DMS53 (cell line): ENCODE data around the gene SOCS6.
A peak's percentile ranks its signal among the peaks of the same experiment; 100 is the strongest.
"Not testable (repeated sequence)": the region's sequence is repeated elsewhere in the genome, so short reads cannot be mapped to it uniquely, and the experiment has no call there.

Experiments
- DNase-seq: peaks from one replicate; lab custom pipeline; 2025; lab: John Stamatoyannopoulos, UW

Gene SOCS6

DNA sequence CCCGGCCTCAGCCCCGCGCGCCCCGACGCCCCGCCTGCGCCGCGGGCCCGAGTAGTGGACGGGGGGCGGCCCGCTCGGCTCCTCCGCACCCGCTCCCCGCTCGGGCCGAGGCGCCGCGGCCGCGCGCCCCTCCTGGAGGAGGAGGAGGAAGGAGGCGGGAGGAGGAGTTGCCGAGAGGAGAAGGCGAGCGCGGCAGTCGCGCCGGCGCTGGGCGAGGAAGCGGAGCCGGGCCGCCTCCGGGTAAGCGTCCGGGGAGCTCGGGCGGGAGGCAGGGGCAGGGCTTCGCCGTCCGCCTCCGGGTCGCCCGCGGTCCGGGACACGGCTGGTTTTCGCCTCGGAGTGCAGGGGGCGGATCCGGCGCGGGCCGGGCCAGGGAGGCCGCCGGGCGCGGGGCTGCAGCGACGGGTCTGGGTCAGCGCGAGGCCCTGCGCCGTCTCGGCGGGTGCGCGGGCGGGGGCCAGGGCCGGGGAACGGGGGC, at the start of gene SOCS6:
SOCS6 (plus strand) TSS at position 195 of the 478 bp plus-strand sequence. CDS start 35,624 bp downstream, outside the sequence.
- peak; percentile 89 for DNase-seq

- DNase-seq, result no peak
These were observed 45.5 kb upstream of the SOCS6 start for GRCh38 chr18:70243131-70243929.

DNA sequence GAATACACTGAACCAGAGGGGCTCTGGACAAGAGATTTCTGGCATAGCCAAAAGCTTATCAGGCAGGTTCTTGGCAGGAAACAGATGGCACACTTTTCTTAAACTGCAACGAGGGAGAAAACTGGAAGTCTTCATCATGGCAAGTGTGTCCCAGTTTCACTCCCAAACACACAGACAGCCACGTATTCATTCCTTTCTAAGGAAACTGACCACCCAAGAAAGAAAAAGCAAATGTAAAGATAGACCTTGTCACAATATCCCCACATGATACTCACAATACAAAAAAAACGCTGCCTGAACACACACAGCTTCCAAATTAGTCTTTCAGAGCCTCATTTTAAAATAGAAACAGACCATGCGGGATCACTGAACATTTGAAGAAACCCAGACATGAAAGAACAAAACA, 42.8 kb upstream of the SOCS6 start:
- no peak for DNase-seq

DNA sequence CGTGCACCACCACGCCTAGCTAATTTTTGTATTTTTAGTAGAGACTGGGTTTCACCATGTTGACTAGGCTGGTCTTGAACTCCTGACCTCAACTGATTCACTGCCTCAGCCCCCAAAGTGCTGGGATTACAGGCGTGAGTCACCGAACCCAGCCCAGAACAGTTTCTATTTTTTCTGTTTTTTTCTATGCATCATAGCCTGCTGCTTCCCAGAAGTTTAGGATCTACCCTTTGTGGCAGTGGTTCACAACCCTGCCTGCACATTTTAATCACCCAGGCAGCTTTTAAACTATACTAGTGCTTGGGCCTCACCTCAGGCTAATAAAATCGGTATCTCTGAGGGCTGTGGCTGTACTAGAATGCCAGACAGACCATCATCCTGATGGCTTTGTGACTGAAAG, 39.7 kb upstream of the SOCS6 start:
- no peak for DNase-seq

GRCh38 chr18:70249861-70250260, 39.0 kb upstream of the SOCS6 start:
- not testable (repeated sequence) for DNase-seq

DNA sequence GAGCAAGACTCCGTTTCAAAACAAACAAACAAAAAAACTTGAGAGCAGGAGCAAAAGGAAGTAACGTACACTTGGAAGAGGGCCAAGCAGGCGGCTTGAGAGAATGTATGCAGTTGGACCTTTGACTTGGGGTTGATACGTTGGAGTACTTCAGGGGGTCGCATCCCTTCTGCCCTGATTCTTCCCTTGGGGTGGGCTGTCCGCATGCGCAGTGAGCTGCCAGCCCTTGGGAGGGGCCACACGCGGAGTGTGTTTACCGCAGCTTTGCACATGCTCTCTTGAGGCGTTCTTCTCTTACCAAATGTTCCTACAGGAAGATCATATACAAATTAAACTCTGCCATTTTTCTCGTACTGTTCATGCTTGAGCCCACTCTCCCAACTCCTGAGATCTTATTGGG, 38.1 kb upstream of the SOCS6 start:
- peak; percentile 94 for DNase-seq

DNA sequence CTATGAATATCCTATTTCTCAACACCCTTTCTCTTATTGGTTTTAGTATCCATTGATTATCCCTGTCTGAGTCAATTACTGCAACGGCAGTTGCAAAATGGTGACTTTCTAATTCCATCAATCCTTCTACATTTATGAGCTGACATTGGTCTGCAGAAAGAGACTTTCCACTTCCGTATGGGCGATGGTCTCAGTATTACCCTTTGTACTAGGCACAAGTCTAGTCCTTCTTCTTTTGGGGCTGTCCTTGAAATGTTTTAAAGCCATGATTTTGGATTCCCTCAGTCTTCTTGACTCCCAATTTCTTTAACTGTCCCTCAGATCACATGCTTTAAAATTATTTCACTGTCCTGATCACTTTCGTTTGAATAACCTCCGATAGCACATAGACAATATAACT, 32.7 kb upstream of the SOCS6 start:
- DNase-seq, result no peak

- DNase-seq, result no peak
These were observed 31.9 kb upstream of the SOCS6 start for GRCh38 chr18:70256994-70257393.

DNA sequence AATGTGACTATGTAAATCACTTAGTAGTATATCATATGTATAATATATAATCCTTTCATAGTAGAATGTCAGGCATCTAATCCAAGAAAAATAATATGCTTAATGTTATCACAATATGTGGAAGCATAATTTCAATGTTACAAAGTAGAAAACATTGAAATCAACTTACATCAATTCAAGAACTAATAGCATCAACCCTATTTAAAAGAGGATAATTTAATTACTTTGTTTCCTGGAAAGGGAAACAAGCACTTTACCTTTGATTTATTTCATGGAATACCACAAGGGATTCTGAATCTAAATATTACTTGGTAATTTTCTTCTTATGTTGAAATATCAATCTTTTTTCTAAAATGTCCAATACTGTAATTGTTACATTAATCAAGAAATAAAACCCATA, 30.6 kb upstream of the SOCS6 start:
- no peak for DNase-seq

DNA sequence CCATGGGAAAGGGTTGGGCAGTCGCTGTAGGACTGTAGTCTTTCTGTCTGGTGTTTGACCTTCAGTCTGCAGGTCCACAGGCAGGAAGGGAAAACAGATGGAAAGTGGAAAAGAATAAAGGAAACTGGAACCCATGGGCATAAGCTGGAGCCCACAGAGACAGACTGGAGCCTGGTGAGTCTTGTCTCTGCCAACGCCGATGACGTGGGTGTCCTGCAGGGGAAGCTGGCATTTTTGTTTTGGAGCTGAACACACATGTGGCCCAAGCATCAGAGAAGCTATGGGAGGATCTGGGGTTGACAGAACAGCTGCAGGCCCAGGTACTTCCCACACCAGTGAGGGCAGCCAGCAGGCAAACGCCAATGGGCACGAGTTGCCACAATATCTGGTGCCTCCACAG, 28.2 kb upstream of the SOCS6 start:
- no peak for DNase-seq

GRCh38 chr18:70261141-70261788, 27.6 kb upstream of the SOCS6 start:
- DNase-seq, result no peak

DNA sequence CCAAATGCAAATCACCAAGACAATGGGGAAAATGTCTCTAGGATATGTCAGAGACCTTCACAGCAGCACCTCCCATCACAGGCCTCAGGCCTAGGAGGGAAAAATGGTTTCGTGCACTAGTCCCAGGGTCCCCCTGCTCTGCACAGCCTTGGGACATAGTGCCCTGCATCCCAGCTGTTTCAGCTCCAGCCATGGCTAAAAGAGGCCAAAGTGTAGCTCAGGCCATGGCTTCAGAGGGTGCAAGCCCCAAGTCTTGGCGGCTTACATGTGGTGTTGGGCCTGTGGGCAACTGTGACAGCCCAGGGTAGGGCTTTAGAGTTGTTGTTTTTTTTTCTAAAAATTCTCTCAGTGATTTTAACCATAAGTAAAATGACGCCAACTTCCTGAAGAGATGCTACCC, 25.5 kb upstream of the SOCS6 start:
- DNase-seq, result no peak

GRCh38 chr18:70271742-70272141, 17.1 kb upstream of the SOCS6 start:
- DNase-seq, result no peak

- no peak for DNase-seq
These were observed 15.8 kb upstream of the SOCS6 start for GRCh38 chr18:70273021-70273420.

DNA sequence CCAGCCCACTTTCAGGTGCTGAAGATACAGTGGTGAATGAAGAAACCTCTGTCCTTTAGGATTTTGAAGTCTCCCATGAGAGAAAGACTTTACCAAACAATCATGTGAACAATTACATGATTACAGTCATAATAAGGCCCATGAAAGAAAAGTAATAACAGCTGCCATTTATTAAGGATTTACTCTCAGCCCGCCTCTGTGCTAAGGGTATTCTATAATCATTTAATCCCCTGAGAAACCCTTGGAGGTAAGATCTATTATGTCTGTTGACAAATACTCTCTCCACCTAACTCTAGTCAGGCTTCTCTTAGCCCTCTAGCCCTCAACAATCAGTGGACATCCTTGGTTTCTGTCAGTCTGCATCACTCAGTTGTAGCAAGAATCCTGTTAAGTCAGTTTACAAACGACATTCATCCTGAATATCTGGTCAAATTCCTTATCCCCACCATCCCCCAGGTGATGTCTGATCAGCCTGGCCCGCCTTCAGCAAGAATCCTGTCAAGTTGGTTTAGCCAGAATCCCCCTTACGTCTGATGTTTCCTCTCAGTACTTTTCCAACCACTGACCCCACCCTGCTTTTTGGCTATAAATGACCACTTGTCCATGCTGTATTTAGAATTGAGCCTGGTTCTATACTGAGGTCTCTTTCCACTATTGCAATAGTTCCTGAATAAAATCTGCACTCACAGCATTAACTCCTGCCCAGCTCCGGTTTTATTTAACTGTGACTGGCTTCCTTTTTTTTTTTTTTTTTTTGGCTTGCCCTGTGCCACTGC, 12.2 kb upstream of the SOCS6 start:
- DNase-seq, result no peak

DNA sequence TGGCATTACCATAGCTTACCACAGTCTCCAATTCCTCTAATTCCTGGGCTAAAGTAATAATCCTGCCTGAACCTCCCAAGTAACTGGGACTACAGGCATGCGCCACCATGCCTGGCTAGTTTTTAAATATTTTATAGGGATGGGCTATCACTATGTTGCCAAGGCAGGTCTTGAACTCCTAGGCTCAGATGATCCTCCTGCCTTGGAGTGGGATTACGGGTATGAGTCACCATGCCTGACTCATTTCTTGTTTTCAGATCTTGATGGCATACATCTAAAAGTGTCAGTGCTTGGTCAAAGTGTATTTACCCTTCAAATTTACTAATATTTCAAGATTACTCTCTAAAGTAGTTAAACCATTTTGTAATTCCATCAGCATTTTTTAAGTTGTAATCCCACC, 9.4 kb upstream of the SOCS6 start:
- peak; percentile 16 for DNase-seq

DNA sequence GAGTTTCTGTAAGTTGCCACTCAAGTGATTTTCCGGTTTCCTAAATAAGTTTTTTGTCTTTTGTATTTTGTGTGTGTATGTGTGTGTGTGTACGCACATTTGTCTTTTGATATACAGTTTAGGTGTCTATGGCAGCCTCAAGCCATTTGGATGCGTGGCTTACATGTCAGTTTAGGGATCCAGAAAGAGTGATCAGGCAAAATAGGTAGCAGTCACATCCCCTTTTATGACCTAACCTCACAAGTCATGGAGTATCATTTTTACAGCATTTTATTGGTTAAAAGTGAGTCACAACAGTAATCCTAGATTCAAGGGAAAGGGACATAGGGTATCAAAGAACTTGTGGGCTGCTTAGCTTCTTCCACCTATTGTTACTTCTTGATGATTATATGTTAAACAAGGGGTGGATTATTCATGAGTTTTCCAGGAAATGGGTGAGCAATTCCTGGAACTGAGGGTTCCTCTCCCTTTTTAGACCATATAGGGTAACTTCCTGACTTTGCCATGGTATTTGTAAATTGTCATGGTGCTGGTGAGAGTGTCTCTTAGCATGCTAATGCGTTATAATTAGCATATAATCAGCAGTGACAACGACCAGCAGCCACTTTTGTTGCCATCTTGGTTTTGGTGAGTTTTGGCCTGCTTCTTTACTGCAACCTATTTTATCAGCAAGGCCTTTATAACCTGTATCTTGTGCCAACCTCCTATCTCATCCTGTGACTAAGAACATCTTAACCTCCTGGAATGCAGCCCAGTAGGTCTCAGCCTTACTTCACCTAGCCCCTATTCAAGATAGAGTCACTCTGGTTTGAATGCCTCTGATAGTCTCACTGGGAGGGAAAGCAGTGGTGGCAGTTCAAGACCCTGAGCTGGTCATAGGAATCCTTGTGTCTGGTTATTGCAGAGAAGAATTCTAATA, 8.6 kb upstream of the SOCS6 start:
- DNase-seq, result peak; percentile 27

- DNase-seq, result no peak
These were observed 3.7 kb upstream of the SOCS6 start for GRCh38 chr18:70284976-70285620.

DNA sequence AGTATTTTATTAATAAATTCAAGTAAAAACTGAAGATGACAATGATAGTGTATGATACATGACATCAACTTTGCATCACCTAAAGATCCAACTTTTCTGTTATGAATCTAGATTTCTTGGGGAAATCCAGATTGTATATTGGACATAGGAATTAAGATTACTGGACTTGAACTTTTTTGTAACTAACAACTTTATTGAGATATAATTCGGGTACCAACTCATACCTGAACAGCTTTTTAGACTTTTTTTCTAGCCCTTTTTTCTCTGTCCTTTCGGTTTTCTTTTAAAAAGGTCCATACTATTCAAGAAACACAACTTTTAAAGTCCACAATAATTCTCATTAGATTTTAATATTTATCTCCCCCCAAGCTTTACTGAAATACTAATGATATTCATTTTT, 1.1 kb upstream of the SOCS6 start:
- no peak for DNase-seq

GRCh38 chr18:70288171-70288850, 534 bp upstream of the SOCS6 start:
- peak; percentile 76 for DNase-seq
